HUES6 (cell line): ENCODE results near the gene P2RY6.
A peak's percentile ranks its signal among the peaks of the same experiment; 100 is the strongest.

Experiments used
- H3K27ac ChIP-seq: 2 replicates; pipeline ENCODE4 v1.7.0; 2013; ENCODE audit warnings: low read depth, mild to moderate bottlenecking, low read length, inconsistent platforms
- H3K27me3 ChIP-seq: 2 replicates; pipeline ENCODE4 v1.6.1; 2013; ENCODE audit warnings: low read length; ENCODE audit not compliant: control insufficient read depth, insufficient read depth
- H3K36me3 ChIP-seq: 2 replicates; pipeline ENCODE4 v1.6.1; 2013; ENCODE audit warnings: low read length; ENCODE audit not compliant: control insufficient read depth, insufficient read depth
- H3K4me1 ChIP-seq: 2 replicates; pipeline ENCODE4 v1.6.1; 2013; ENCODE audit warnings: low read length; ENCODE audit not compliant: control insufficient read depth, insufficient read depth
- H3K4me3 ChIP-seq: 2 replicates; pipeline ENCODE4 v1.5.1; 2013; ENCODE audit warnings: low read depth, low read length
- H3K9ac ChIP-seq: one replicate; pipeline ENCODE4 v1.6.1; 2013; ENCODE audit warnings: mild to moderate bottlenecking, low read length
- H3K9me3 ChIP-seq: 2 replicates; pipeline ENCODE4 v1.6.1; 2013; ENCODE audit warnings: low read depth, low read length; ENCODE audit not compliant: control insufficient read depth, insufficient read depth

P2RY6 gene

DNA sequence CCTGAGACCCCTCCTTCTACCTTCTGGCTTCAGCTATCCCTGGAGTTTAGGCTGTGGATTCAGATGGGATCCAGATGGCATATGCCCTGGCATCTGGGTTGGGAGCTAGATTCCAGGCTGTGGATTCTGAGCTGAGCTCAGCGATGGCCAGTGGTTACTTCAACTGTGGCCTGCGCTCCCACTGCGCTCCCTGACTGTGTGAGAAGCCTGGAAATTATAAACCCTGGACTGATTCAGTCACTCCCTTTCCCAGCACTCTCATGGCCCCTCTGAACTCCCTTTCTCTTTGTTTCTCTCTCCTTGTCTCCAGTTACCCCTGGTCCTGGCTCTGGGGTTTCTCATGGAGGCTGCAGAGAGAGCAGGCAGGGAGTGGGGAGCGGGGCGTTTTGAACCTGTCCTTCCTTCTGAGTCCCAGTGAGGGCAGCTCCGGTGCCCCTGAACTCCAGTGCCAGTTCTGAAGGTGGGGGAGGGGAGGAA is 40.8 kb downstream of the P2RY6 start:
- Histone ChIP-seq H3K4me3 (peak overlapping the region; percentile 39; the same call in 1 of the 2 replicates), H3K27ac (no peak overlapping the region), H3K36me3 (no peaks in the 10 kb centered on the region), H3K27me3 (peaks cover 33% of the 10 kb centered on the region), H3K9ac (peak overlapping the region; percentile 17), H3K9me3 (no peaks in the 10 kb centered on the region), H3K4me1 (peaks cover 53% of the 10 kb centered on the region)

DNA sequence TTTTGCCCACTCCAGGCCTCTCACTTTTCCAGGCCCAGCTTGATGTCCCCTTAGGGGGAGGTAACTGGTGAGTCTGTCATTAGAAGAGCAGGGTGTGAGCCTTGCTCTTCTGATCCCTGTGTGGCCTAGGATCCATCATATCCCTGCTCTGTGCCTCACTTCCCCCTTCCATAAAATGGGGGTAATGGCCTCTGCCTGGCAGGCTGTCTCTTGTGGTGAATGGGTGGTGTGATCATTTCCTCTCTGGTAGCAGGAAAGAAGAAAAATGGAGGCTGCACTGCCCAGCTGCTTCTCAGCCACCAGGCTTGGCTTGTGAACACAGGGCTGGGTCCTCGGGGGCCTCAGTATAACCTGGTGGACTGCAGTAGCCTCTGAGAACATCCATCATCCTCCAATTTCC is 41.5 kb downstream of the P2RY6 start:
- Histone ChIP-seq H3K36me3 (no peaks in the 10 kb centered on the region), H3K27me3 (peaks cover 30% of the 10 kb centered on the region), H3K9ac (no peak overlapping the region), H3K4me3 (no peak overlapping the region), H3K9me3 (no peaks in the 10 kb centered on the region), H3K4me1 (peaks cover 53% of the 10 kb centered on the region), H3K27ac (no peak overlapping the region)

DNA sequence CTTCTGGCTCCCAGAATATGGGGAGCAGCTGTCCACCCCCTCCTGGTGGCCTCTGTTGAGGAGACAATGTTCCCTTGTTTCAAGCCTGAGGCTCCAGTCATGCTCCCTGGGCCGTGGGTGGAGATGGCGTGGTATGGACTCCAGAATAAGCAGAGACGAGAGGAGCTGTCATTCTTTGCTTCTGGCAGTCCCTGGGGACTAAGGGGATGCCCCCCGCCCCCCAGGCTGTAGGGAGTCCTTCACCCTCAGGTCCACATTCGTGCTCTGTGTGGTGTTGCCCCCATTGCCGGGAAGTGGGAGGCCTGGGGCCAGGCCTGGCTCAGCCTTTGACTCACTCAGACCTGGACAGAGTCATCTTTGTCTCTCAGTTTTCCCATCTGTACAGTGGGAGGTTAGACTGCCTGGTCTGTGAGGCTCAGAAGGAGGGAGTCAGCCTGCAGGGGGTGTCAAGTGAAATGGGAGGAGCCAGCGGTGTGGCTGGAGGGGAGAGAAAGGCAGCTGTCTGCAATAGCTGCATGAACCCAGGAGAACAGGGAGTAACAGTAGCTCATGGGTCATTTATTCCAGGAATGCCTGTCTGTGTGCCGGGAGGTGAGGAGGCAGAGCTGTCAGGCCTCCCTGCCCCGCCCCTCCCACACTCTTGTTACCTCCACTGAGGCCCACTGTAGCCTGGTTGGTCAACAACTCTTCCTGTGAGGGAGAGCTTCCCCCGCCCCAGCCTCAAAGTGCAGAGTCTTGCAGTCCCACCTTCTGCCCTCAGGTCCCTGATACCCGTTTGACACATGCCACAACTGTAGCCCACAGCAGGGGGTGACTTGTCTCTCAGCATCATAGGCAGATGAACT is 42.2 kb downstream of the P2RY6 start:
- Histone ChIP-seq H3K9me3 (no peaks in the 10 kb centered on the region), H3K4me1 (peaks cover 53% of the 10 kb centered on the region), H3K27ac (no peak overlapping the region), H3K36me3 (no peaks in the 10 kb centered on the region), H3K9ac (peak overlapping the region; percentile 5), H3K4me3 (no peak overlapping the region; the same call in 1 of the 2 replicates), H3K27me3 (peaks cover 24% of the 10 kb centered on the region)

DNA sequence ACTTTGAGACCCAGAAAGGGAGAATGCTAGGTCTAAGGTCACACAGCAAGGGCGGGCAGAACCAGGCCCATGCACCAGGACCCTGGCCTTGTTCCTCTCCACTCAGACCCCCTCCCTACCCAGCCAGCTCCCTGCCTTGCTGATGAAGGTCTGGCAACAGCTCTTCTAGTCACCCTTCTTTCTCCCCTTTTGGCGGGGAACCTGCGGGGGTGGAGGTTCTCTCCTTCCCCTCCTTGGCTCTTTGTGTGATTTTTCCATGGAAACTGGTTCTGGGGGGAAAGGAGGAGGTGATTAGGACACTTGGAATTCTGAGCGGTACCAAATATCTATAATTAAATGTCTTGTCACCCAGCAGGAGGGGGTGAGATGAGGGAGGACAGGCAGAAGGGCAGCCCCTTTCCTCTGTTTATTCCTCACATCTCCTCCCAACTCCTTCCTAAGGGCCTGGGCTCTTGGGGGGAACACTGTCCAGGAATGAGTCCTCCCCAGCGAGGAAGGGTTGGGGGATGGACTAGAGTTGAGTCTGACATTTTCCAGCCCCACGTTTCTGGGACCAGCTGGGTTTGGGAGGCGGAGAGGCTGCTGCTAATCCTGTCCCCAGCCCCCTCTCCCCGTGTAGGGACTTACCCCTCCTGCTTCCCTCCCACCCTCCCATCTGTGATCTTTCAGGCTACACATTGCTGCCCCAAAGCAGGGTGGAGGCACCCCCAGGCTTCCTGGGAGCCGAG is 43.3 kb downstream of the P2RY6 start:
- H3K36me3 ChIP-seq, result no peaks in the 10 kb centered on the region
- peaks cover 44% of the 10 kb centered on the region for H3K4me1 ChIP-seq
- H3K27ac ChIP-seq, result no peak overlapping the region
- no peaks in the 10 kb centered on the region for H3K9me3 ChIP-seq
- peak overlapping the region; percentile 5 for H3K9ac ChIP-seq
- H3K4me3 ChIP-seq, result no peak overlapping the region; the same call in 1 of the 2 replicates
- H3K27me3 ChIP-seq, result peaks cover 13% of the 10 kb centered on the region

DNA sequence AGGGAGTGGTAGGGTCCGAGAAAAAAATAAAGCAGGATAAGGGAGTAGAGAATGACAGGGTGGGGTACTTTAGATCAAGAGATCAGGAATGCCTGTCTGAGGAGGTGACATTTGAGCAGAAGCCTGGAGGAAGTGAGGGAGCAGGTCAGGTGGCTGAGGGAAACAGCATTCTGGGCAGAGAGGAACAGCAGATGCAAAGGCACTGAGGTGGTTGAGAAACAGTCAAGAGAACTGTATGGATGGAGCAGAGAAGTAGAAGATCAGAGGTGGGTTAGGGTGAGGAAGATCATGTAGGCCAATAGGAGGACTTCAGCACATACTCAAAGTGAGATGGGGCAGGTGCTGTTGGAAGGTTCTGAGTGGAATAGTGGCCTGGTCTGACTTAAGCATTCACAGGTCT is 44.3 kb downstream of the P2RY6 start:
- Histone ChIP-seq H3K27ac (no peak overlapping the region), H3K27me3 (peaks cover 3% of the 10 kb centered on the region; the same call in 1 of the 2 replicates), H3K4me3 (no peak overlapping the region), H3K4me1 (peaks cover 52% of the 10 kb centered on the region), H3K9me3 (no peaks in the 10 kb centered on the region), H3K36me3 (no peaks in the 10 kb centered on the region), H3K9ac (no peak overlapping the region)

DNA sequence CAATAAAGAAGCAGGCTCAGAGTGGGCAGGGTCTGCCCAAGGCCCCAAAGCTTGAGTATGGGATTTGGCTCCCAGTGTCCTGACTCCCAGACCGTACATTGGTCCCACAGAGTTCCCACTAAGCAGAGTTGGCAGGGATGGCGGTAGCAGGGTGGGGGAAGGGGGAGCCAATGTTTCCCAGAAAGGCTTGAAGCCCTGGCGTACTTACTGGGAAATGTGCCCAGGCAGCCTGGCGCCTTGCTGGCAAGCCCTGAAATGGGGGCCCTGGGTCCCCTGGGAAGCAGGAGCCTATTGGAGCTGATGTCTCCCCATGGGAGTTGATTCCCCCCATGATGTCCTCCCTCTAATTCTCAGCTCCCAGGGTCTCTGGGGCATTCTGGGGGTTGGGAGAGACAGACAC is 45.2 kb downstream of the P2RY6 start:
- Histone ChIP-seq H3K36me3 (no peaks in the 10 kb centered on the region), H3K9ac (no peak overlapping the region), H3K27ac (no peak overlapping the region), H3K27me3 (no peaks in the 10 kb centered on the region), H3K4me1 (peaks cover 59% of the 10 kb centered on the region), H3K4me3 (no peak overlapping the region), H3K9me3 (no peaks in the 10 kb centered on the region)

DNA sequence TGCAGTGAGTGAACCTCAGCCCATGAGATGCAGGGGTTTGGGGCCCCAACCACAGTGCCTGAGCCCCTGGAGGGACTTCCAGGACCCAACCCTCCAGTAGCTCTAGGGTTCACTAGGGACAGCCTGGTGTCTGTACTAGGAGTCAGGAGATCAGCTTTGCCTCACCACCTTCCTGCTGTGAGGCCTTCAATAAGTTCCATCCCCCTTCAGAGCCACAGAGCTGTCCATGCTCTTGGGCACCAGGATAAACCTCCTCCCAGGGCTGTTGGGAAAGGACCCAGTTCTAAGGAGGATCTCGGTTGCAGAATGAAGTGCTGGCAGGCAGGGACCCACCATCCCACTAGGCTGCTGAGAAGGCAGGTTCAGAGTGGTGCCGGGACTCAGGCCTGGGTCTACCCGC is 45.7 kb downstream of the P2RY6 start:
- Histone ChIP-seq H3K36me3 (no peaks in the 10 kb centered on the region), H3K9me3 (no peaks in the 10 kb centered on the region), H3K4me1 (peaks cover 59% of the 10 kb centered on the region), H3K9ac (no peak overlapping the region), H3K27ac (no peak overlapping the region), H3K27me3 (no peaks in the 10 kb centered on the region), H3K4me3 (no peak overlapping the region)

DNA sequence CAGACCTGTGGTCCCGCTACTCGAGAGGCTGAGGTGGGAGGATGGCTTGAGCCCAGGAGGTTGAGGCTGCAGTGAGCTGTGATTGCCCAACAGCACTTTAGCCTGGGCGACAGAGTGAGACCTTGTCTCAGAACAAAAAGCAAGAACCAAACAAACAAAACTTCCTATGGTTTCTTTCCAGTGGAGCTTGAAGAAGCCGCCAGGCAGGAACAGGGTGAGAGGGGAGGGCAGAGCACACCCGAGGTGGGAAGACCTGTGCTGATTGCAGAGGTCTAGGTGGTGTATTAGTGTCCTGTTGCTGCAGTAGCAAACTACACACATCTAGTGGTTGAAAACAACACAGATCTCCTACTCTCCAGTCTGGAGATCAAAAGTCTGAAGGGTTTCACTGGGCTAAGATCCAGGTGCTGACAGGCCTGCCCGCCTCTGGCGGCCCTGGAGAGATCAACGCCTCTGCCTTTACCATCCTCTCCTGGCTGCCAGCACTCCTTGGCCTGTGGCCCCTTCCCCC is 46.4 kb downstream of the P2RY6 start:
- Histone ChIP-seq H3K4me3 (no peak overlapping the region), H3K4me1 (peaks cover 58% of the 10 kb centered on the region), H3K27ac (no peak overlapping the region), H3K9ac (no peak overlapping the region), H3K27me3 (no peaks in the 10 kb centered on the region), H3K36me3 (no peaks in the 10 kb centered on the region), H3K9me3 (no peaks in the 10 kb centered on the region)

DNA sequence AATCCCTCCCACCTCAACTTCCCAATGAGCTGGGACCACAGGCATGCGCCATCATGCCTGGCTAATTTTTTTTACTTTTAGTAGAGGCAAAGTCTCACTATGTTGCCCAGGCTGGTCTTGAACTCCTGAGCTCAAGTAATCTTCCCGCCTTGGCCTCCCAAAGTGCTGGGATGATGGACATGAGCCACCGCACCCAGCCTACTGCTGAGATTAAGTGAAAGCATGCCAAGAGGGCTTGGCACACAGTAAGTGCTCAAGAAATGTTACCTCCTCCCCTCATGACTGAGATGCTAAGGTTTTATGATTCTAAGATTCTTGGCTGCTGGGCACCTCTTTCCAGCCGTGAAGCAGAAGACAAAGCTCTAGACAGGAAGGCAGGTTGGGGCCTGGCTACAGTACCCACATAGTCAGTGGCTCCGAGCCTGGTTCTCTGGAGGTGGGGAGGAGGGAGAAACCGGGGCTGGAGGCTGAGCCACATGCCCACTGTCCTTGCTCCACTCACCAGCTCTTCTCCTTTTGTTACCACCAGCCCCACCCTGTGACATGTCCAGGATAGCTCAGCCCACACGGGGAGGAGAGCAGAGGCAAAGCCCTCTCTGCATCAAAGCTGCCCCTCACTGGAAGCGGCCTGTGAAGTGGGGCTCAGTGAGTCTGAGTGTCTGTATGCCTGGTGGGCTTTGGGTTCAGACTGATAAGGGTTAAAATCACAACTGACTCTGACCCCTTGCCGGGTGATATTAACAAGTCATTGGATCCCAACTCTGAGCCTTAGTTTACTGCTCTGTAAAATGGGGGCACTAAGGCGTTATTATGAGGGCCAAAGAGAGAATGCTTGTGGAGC is 48.8 kb downstream of the P2RY6 start:
- Histone ChIP-seq H3K36me3 (0 out of 2 replicates have a peak, but pooled peaks cover 2% of the 10 kb centered on the region), H3K27me3 (no peaks in the 10 kb centered on the region), H3K9ac (no peak overlapping the region), H3K4me1 (peaks cover 56% of the 10 kb centered on the region), H3K9me3 (no peaks in the 10 kb centered on the region), H3K4me3 (no peak overlapping the region), H3K27ac (no peak overlapping the region)

DNA sequence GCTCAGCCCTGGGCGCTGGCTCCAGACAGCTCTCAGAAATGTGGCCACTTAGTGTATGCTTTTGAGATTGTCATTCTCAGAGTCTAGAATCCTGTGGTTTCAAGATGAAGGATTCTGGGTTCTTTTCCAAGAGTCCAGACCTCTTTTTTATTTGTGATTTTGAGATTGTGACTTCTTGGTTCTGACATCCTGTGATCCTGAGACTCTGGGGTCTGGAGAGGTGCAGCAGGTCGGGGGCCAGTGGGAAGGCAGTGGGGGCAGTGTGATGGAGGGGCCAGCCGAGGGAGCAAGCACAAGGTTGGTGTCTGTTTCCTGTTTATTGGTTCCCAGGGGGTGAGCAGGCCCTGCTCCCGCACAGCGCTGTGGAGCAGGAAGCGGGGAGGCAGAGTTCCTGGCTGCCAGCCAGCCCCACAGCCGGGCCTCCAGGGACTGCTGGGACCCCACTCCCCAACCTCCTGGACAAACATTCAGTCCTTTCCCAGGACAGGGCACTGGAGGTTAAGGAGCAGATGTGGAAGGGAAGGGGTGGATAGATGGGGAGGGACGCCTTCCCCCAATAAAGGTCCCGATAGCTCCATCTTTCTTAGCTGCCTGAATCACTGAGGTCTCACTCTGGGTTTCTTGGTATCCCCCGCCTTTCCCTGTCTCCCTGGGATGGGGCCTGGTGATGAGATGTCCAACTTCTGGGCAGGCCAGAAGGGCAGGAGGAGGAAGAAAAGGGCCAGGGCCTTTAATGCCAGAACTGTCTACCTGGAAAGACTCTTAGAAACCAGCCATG is 49.7 kb downstream of the P2RY6 start:
- peak overlapping the region; percentile 33 for H3K9ac ChIP-seq
- no peaks in the 10 kb centered on the region for H3K27me3 ChIP-seq
- no peaks in the 10 kb centered on the region for H3K9me3 ChIP-seq
- no peak overlapping the region for H3K27ac ChIP-seq
- peaks cover 53% of the 10 kb centered on the region for H3K4me1 ChIP-seq
- H3K4me3 ChIP-seq, result no peak overlapping the region; the same call in 1 of the 2 replicates
- H3K36me3 ChIP-seq, result 0 out of 2 replicates have a peak, but pooled peaks cover 2% of the 10 kb centered on the region
